HG02763 (cell line): ENCODE results near the gene ARL10.

Experiments used
- ATAC-seq: cut with Tn5 transposase; IDR thresholded peaks from one replicate; pipeline ENCODE4 v1.9.1; 2021; ENCODE audit warnings: mild to moderate bottlenecking, moderate library complexity; ENCODE audit not compliant: unreplicated experiment

ARL10 gene

GRCh38 chr5:176361437-176362232, 3.7 kb upstream of the ARL10 start, which contains the start of gene KIAA1191:
TSS of gene KIAA1191 (minus strand) at chr5:176361764. CDS start at chr5:176359508, 2,256 bp downstream.
- peak; percentile 85 for ATAC-seq

- ATAC-seq, result no peak
Observed at GRCh38 chr5:176362233-176362490, 3.1 kb upstream of the ARL10 start.

- no peak for ATAC-seq
Observed at GRCh38 chr5:176364765-176365350, 429 bp upstream of the ARL10 start.

- ATAC-seq, result no peak
Observed at GRCh38 chr5:176366232-176366894, 1.1 kb downstream of the ARL10 start.

- ATAC-seq, result no peak
Observed at GRCh38 chr5:176368726-176369125, 3.4 kb downstream of the ARL10 start.

- no peak for ATAC-seq
Observed at GRCh38 chr5:176369934-176370711, 4.8 kb downstream of the ARL10 start.

GRCh38 chr5:176371621-176372539, 6.6 kb downstream of the ARL10 start:
- ATAC-seq, result no peak

- no peak for ATAC-seq
Observed at GRCh38 chr5:176373100-176373818, 8.0 kb downstream of the ARL10 start.

- no peak for ATAC-seq
Observed at GRCh38 chr5:176379881-176380280, 14.6 kb downstream of the ARL10 start.

- ATAC-seq, result no peak
Observed at GRCh38 chr5:176381423-176381822, 16.1 kb downstream of the ARL10 start.

GRCh38 chr5:176381979-176382378, 16.7 kb downstream of the ARL10 start:
- no peak for ATAC-seq

- ATAC-seq, result no peak
Observed at GRCh38 chr5:176382721-176383120, 17.4 kb downstream of the ARL10 start.

- no peak for ATAC-seq
Observed at GRCh38 chr5:176383248-176383905, 18.1 kb downstream of the ARL10 start.

GRCh38 chr5:176383961-176384360, 18.7 kb downstream of the ARL10 start:
- no peak for ATAC-seq

- ATAC-seq, result no peak
Observed at GRCh38 chr5:176384366-176384930, 19.2 kb downstream of the ARL10 start.

- ATAC-seq, result no peak
Observed at GRCh38 chr5:176384991-176385390, 19.7 kb downstream of the ARL10 start.

- ATAC-seq, result no peak
Observed at GRCh38 chr5:176386491-176386890, 21.2 kb downstream of the ARL10 start.

GRCh38 chr5:176387384-176387925, 22.2 kb downstream of the ARL10 start:
- no peak for ATAC-seq
